Adrenal gland (tissue), 12 donors: ENCODE measurements around the gene SLMAP. TPM values are rescaled to one million over a fixed set of nuclear protein-coding genes. Genes with fewer than 3 reads are reported as not detected.

Experiments used
- DNase-seq, 7 donors: peaks; one replicate each; pipeline ENCODE4 v3.0.0-alpha.2; 2019 to 2020
- H3K27ac ChIP-seq, 5 donors: fragments of 200-600 bp; sonication (generic) in 4 of 5; 1 replicate in 3 of 5; 2 replicates in 2 of 5; pipeline versions ENCODE4 v1.5.1 to v1.8.0; 2016 to 2020; ENCODE audit warnings: mild to moderate bottlenecking in 1 of 5
- H3K27me3 ChIP-seq: fragments of 200-600 bp; 2 replicates; pipeline ENCODE4 v1.8.0; 2021
- H3K36me3 ChIP-seq, 2 donors: fragments of 200-600 bp; replicated peaks in 1 of 2; 1 replicate in 1 of 2; 2 replicates in 1 of 2; pipeline versions ENCODE4 v1.5.1 to v1.8.0; 2018 to 2022
- H3K4me1 ChIP-seq, 2 donors: fragments of 200-600 bp; replicated peaks in 1 of 2; 1 replicate in 1 of 2; 2 replicates in 1 of 2; pipeline versions ENCODE4 v1.5.1 to v1.8.0; 2018 to 2021
- H3K4me3 ChIP-seq, 4 donors: fragments of 200-600 bp; sonication (generic) in 3 of 4; one replicate each; pipeline ENCODE4 v1.5.1; 2016 to 2018
- H3K9me3 ChIP-seq, 3 donors: fragments of 200-600 bp; sonication (generic) in 1 of 3; replicated peaks in 1 of 3; 1 replicate in 2 of 3; 2 replicates in 1 of 3; pipeline versions ENCODE4 v1.5.1 to v1.8.0; 2016 to 2021
- CTCF ChIP-seq, 6 experiments: fragments of 450-650 bp in 4 of 6; fragments of 200-600 bp in 2 of 6; sonication (generic) in 1 of 6; IDR thresholded peaks; 1 replicate in 5 of 6; 2 replicates in 1 of 6; pipeline versions ENCODE4 v1.5.1 to v1.8.0; 2016 to 2021; ENCODE audit warnings: antibody characterized with exemption in 6 of 6, mild to moderate bottlenecking in 2 of 6, moderate library complexity in 1 of 6
- POLR2A ChIP-seq, 2 donors: fragments of 450-650 bp; IDR thresholded peaks; one replicate each; pipeline ENCODE4 v1.6.1; 2017; ENCODE audit warnings: antibody characterized with exemption in 2 of 2, mild to moderate bottlenecking in 2 of 2, moderate library complexity in 1 of 2
- WGBS, 4 donors: extraction: QIAGEN DNeasy Blood & Tissue Kit in 2 of 4; methylation state at CpG; one replicate each; pipeline versions ENCODE4 v1.1.5 to v1.1.7; 2013 to 2017; 5-methylcytosine and 5-hydroxymethylcytosine counted together
- intact Hi-C, 2 donors: fragments of 100-400 bp; cut with DNase I; formaldehyde crosslinking; loops; one replicate each; pipeline versions ENCODE4 v1.14.1 to v1.15.0; 2022 to 2023
- polyA plus RNA-seq, 3 donors: library from polyadenylated mRNA; stranded (reverse); fragments of 200-250 nt in 2 of 3; fragments of 350-450 nt in 1 of 3; fragmentation: Illumina TruSeq in 1 of 3; extraction: RNeasy Lipid Tissue Mini Kit (QIAGEN cat#74804) in 1 of 3; gene quantifications; one replicate each; pipeline ENCODE4 v1.2.3, GENCODE V29; 2013 to 2014
- total RNA-seq, 9 donors: library from RNA; depleted of rRNA in 4 of 9; stranded (reverse); fragments of >200 nt in 4 of 9; fragments of 120-200 nt in 1 of 9; fragmentation: NEBNext Ultra II Directional in 1 of 9; extraction: Animal tissue kit (Norgen Biotek cat#: 25700) in 1 of 9; gene quantifications; one replicate each; pipeline versions ENCODE4 v1.1.0 to v1.2.4, GENCODE V29; 2013 to 2023
- donor health status: healthy with polysubstance abuse.
- donor health status: Bipolar disorder and iron deficiency.
- donor health status: DM: yes; HTN: yes; CAD: no.
- donor health status: DM: no; HTN: no; CAD: no.
- donor health status: DM: no; HTN: no; CAD: no.
- donor health status: DM: yes; HTN: yes; CAD: no.

Gene SLMAP
- total and polyA plus RNA-seq, 12 donors = 18.9 to 134 (median 87.5) TPM

GRCh38 chr3:57797701-57798487, 41.8 kb downstream of the SLMAP start:
- WGBS, 4 donors = 79 to 88% (median 80%) methylated on average over 3 of the region's 3 CpGs
- no peak overlapping the region for H3K27ac ChIP-seq
- DNase-seq = no peak
- intact Hi-C loops = no loop called here
- peaks cover 16 to 48% of the 10 kb centered on the region in 2 donors for H3K4me1 ChIP-seq
- H3K36me3 ChIP-seq = no peaks in the 10 kb centered on the region
- TF ChIP-seq POLR2A (IDR thresholded peaks at IDR 0.05) (no peak), CTCF (IDR thresholded peaks at IDR 0.05) (no peak)
- no peak overlapping the region for H3K4me3 ChIP-seq
- H3K27me3 ChIP-seq = no peaks in the 10 kb centered on the region
- no peaks in the 10 kb centered on the region for H3K9me3 ChIP-seq

- no peak overlapping the region for H3K4me3 ChIP-seq
- H3K9me3 ChIP-seq = no peaks in the 10 kb centered on the region
- intact Hi-C loops = no loop called here
- WGBS, 4 donors = 9 to 13% (median 13%) methylated on average over 3 of the region's 3 CpGs
- no peaks in the 10 kb centered on the region for H3K36me3 ChIP-seq
- H3K27ac ChIP-seq = peak overlapping the region in 3 of 5 donors; percentile 56 to 72 (median 60)
- H3K4me1 ChIP-seq = peaks cover 17 to 48% of the 10 kb centered on the region in 2 donors
- peak in 1 of 2 donors; percentile 27 for TF ChIP-seq POLR2A (IDR thresholded peaks at IDR 0.05)
- TF ChIP-seq CTCF (IDR thresholded peaks at IDR 0.05) = no peak
- DNase-seq = peak in 4 of 7 donors; percentile 47 to 74 (median 54)
- no peaks in the 10 kb centered on the region for H3K27me3 ChIP-seq
Observed at GRCh38 chr3:57803647-57804081, 47.6 kb downstream of the SLMAP start.

- H3K27me3 ChIP-seq = no peaks in the 10 kb centered on the region
- peaks cover 21 to 53% of the 10 kb centered on the region in 2 donors for H3K4me1 ChIP-seq
- H3K27ac ChIP-seq = peak overlapping the region in 3 of 5 donors; percentile 21 to 44 (median 41)
Observed at GRCh38 chr3:57805266-57805665, 49.2 kb downstream of the SLMAP start.

More at GRCh38 chr3:57805266-57805665, 49.2 kb downstream of the SLMAP start:
- H3K4me3 ChIP-seq = no peak overlapping the region
- no peaks in the 10 kb centered on the region for H3K36me3 ChIP-seq
- 87 to 97% (median 93%) methylated on average over 1 of the region's 1 CpG for whole genome bisulfite sequencing, 4 donors
- no peak for TF ChIP-seq CTCF (IDR thresholded peaks at IDR 0.05)
- TF ChIP-seq POLR2A (IDR thresholded peaks at IDR 0.05) = no peak
- intact Hi-C loops = loop anchor here in 1 of 2 donors (5.0 kb wide), 1 partner anchor 33 kb away; no protein-coding TSS in a partner anchor
- no peaks in the 10 kb centered on the region for H3K9me3 ChIP-seq
- DNase-seq = no peak
